C4-2B (cell line): ENCODE data around the gene ZSWIM4.

ENCODE experiments used
- ZFX ChIP-seq: fragments of 450-650 bp; IDR thresholded peaks from 2 replicates; pipeline ENCODE4 v1.6.1; 2017
- TF ChIP-seq, protein P1 (sequence below): fragments of 450-650 bp; conservative IDR thresholded peaks from 2 replicates; pipeline ENCODE4 v1.5.1; 2017; ENCODE audit warnings: mild to moderate bottlenecking

DNA sequence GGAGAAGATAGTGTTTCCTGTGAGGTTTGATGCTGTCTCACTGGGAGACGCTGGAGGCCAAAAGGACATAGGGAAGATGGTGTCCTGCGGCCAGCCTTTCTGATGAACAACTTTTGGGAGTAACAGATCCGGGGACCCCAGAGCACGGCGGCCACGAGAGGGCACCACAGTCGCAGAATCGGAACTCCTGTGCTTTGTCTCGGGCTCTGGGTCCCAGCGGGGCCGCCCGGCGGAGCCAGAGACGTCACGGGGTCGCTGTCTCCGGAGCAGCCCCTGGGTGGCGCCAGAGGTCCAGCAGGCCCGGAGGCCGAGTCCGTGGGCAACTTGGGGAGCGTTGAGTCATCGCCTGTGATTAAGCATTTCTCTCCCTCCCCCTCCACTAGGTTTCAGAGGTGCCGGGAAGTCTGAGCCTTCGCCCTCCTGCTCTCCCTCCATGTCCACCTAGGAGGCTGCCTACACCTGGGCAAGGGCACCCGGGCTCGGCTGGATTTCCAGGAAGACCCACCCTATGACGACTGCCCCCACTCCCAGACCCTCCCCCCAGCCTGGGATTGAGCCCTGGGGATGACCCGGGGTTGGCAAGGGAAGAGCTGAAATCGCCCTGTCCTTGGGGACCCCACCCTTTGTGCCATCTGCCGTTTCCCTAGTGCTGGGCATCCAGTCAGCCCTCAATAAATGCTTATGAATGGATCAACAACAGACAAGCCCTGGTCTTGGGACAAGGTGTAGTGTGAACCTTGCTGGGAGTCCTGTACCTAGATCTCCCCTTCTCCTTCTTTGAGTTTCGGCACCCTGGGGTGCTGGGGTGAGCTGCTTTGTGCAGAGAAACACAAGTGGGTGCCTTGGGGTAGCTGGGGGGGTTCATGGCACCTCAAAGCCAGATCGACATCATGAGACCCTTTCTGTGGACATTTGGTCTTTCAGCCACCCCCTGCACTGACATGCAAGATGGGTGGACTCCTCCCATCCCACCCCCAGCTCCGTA, 85.1 kb downstream of the ZSWIM4 start:
- TF ChIP-seq, protein P1, sequence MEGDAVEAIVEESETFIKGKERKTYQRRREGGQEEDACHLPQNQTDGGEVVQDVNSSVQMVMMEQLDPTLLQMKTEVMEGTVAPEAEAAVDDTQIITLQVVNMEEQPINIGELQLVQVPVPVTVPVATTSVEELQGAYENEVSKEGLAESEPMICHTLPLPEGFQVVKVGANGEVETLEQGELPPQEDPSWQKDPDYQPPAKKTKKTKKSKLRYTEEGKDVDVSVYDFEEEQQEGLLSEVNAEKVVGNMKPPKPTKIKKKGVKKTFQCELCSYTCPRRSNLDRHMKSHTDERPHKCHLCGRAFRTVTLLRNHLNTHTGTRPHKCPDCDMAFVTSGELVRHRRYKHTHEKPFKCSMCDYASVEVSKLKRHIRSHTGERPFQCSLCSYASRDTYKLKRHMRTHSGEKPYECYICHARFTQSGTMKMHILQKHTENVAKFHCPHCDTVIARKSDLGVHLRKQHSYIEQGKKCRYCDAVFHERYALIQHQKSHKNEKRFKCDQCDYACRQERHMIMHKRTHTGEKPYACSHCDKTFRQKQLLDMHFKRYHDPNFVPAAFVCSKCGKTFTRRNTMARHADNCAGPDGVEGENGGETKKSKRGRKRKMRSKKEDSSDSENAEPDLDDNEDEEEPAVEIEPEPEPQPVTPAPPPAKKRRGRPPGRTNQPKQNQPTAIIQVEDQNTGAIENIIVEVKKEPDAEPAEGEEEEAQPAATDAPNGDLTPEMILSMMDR = peak; percentile 100
- TF ChIP-seq ZFX = no peak
